GM21717 (cell line): Measurements from ENCODE around the gene UBE2D1.

Experiments used
- ATAC-seq: cut with Tn5 transposase; IDR thresholded peaks from one replicate; pipeline ENCODE4 v1.9.1; 2021; ENCODE audit warnings: mild to moderate bottlenecking, moderate library complexity; ENCODE audit not compliant: unreplicated experiment

Gene UBE2D1

DNA sequence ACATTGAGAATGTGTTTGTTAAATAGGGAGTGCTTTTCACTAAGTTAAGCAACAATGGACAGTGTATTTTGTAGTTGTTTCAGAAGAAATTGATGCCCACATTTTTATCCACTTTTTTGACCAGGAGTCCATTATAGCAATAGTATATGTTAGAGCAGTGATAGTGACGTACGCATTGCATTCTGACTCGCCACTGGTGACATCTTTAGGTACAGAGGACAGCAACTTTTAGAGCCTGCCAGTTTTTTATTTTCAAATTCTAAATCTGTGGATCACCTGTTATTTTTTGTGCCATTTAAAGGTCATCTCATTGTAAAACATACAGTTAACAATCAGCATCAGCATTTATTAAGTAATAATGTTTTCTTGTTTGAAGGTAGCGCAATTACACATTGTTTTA lies 1.4 kb downstream of the UBE2D1 start:
- no peak for ATAC-seq

DNA sequence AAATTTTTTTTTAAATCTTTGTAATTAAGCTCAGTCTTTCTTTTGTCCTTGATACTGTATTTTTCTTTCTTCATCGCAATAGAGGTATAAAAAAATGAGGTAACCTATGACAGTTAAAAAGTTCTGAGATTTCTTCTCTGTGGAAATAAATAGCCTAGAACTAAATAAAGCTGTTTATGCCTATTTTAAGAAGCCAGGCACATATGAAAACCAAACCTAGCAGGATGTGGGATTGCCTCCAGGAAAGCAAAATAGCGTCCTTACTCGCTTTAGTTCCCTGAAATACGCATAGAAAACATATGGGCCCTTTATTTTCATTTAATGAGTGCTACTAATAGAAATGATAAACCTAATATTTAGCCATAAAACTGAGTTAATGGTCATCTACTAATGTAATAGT lies 6.6 kb downstream of the UBE2D1 start:
- no peak for ATAC-seq

DNA sequence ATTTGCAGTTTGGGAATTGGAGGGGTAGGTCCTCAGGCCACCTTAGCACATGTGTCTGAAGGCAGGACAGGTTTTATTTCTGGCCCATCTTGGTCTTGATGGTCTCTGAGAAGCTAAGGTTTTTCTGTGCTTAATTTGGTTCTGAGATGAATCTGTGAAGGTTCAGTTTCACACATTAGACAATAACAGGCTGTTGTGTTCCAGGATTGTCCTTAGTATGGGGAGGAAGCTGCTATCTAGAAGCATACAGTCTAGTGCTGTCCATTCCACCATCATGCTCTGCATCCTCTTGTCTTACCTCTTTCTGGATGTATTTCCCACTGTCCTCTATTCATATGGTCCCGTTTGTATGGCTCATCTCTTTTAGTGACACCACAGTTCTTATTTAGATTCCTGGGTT lies 7.1 kb downstream of the UBE2D1 start:
- ATAC-seq, result no peak

DNA sequence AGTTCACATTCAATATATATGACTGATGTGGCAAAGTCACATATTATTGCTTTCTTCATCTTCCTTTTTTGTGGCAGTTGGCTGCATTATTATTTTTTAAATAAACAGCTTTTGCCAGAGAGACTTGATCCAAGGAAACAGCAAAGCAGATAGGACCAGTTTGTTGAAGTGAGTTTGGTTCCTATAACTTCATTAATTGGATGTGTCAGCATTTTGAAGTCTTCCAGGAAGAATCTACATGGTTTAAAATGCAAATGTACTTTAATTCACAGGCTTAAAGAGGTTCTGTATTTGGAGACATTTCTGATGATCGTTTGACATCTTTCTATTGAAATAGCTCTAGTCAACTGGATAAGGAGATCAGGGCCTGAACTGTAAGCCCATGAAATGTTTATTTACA lies 13.2 kb downstream of the UBE2D1 start:
- no peak for ATAC-seq

DNA sequence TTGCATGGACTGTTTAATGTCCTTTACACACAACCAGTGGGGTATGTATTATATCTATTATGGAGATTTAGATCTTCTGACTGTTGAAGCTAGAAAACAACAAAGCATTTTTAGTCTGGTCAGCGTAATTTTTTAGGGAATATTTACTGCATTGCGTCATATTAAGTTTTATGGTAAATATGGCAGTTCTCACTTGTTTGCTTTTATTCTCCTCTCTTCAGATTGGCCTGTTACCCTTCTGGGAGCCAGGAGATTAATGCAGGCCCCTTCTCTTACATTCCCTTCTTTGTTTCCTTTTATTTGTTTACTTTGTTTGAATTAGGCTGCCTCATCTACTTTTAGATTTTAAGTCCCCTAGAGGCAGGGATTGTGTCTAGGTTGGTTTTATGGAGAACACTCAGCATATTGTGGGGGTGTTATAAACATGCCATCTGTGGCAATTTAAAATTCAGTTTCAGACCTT lies 13.8 kb downstream of the UBE2D1 start:
- ATAC-seq, result no peak

DNA sequence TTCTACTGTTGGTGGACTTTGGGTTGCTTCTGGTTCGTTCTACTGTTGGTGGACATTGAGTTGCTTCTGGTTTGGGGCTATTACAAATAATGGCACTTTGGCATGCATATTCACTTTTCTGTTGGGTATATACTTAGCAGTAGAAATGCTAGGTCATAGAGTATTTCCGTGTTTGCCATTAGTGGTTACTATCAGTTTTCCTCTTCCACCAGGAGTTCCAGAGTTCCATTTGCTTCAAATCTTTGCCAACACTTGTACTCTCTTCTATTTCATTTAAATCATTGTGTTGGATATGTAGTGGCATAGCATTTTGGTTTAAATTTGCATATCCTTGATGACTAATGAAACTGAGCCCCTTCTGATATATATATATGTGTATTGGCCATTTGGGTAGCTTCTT lies 15.2 kb downstream of the UBE2D1 start:
- no peak for ATAC-seq

DNA sequence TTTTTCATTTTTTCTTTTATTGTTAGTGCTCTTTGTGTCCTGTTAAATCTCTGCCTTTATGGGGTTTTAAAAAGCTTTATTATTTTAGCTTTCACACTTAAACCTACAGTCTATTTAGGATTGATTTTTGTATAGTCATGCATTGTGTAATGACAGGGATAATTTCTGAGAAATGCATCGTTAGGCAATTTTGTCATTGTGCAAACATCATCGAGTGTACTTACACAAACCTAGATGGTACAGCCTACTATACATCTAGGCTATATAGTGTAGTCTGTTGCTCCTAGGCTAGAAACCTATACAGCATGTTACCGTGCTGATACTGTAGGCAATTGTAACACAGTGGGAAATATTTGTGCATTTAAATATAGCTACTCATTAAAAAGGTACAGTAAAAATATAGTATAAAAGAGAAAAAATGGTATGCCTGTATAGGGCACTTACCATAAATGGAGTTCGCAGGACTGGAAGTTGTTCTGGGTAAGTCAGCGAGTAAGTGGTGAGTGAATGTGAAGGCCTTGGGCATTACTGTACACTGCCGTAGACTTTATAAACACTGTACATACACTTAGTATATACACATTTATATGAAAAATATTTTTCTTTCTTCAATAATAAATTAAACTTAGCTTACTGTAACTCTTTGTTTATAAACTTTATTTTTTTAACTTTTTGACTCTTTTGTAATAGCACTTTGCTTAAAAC lies 16.0 kb downstream of the UBE2D1 start:
- ATAC-seq, result no peak

DNA sequence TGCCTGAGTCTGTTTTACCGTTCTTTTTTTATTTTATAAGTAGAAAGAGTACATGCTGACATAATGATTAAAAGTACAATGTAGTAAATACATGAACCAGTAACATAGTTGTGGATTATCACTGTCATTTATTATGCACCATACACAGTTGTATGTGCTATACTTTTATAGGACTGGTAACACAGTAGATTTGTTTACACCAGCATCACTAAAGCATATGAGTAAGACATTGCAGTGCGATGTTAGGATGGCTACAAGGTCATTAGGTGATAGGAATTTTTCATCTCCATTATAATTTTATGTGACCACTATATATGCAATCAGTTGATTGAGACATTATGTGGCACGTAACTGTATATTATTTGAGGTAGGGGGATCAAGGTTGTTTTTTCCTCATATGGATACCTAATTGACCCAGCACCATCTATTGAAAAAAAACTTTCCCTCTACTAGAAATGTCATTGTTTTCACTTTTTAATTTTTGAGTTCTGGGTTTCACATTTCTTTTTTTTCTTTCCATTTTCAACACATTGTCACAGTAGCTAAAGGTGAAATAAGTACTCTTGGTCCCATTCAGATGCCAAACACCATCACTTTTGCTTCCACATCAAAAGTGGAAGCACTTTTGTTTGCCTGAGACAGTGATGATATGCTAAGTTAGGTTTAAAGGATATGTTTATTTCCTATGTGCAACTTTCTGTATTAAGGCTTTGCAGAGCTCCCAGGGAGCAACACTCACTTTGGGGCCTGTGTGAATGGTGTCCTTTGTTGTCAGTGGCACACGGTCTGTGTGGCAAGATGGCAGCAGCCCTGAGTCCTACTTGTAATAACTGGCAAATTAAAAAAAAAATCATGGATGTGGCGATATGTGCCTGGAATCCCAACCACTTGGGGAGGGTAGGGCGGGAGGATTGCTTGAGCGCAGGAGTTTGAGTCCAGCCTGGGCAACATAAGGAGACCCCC lies 17.1 kb downstream of the UBE2D1 start:
- ATAC-seq, result no peak

DNA sequence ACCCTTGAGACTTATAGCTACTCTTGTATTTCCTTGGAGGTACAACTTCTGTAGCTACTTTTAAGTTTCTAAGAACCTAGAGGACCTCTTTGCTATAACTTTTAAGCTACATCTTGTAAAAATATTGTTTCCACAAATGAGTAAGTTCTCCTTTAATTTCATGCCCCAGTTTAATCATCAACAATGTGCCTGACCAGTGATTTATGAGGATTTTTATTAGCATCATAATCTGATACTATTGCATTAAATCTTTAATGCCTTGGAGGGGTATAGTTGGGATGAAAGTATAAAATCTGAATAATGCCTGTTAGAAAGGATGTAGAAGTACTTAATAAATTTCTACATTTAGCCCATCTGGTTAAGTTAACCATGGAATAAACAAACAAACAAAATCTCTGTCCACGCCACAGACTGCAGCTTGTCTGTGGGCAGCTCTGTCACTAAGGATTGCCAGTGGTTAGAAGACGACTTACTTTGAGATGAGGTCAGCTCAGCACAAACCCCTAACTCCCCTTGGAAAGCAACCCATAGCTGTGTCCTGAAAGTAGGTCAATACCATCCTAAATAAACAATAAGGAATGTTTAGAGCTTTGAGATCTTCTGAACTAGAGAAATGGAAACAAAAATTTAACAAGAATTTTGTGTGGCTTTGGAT lies 18.3 kb downstream of the UBE2D1 start:
- ATAC-seq, result no peak

DNA sequence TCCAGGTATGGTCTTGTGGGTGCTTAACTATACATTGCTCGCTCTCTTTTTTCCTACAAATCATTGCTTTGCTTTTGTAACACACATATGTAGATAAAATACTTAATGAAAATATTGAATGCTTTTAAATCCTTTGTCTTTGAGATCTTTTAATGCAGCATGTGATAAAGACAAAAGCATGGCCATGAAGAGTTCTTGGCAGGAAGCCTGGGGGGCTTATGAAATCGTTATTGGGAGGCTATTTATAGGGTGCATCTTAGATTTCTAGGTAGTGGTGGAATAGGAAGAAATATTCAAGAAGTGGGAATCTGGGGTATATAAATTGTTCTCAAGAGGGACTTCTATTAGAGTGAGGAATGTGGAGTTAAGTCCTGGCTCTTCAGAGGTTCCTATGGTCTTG lies 21.9 kb downstream of the UBE2D1 start:
- ATAC-seq, result no peak

DNA sequence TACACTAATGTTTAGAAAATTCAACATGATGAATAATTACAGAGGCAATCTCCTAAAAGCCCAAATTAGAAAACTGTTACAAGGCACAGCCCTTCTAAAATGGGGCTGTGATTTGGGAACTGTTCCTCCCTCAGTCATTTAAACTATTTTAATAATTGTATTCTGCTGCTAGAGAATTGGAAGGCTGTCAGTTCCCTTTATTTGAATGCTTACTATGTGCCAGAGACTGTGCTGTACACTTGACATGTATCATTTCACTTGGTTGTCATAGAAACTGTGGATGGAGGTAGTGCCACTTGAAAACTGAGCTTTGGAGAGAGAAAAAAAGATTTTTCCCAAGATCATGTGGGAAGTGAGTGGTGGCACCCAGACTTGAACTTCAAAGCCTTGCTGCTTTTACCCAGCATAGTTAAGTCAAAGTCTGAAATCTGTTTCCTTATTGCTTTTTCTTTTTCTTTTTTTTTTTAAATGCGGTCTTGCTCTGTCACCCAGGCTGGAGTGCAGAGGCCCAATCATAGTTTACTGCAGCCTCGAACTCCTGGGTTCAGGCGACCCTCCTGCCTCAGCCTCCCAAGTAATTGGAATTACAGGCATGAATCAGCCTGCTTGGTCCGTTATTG lies 23.6 kb downstream of the UBE2D1 start:
- no peak for ATAC-seq

DNA sequence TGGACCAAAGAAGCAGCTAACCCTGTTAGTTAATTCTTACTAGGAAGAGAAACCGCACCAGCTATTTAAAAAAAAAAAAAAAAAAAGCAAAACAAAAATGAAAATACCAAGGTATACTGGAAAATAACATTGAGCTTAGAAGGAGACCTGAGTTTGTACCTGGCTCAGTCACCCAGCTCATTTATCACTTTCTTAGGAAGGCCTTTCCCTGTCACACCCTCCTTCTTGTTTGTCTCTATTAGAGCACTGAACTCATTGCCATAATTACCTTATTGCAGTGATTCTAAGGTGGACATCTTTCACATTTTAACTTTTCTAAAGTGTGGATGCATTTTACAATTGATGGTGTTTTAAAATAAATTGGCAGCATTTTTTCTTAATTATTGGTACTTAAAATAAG lies 24.1 kb downstream of the UBE2D1 start:
- no peak for ATAC-seq

DNA sequence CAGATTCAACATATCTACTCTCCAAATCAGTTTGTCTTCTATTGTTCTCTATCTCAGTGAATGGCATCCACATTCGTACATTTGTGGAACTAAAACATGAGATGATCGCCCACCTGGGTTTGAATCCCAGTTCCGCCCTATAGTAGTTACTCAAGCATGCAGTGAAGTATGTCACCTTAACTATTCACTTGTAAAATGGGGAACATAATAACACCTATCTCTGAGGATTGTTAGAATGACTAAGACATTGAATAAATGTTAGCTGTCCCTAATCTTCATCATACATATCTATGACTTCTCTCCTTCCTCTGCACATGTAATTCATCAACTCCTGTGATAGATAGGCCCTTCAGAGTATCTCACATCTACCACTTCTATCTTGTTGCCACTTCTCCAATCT lies 24.7 kb downstream of the UBE2D1 start:
- ATAC-seq, result no peak

DNA sequence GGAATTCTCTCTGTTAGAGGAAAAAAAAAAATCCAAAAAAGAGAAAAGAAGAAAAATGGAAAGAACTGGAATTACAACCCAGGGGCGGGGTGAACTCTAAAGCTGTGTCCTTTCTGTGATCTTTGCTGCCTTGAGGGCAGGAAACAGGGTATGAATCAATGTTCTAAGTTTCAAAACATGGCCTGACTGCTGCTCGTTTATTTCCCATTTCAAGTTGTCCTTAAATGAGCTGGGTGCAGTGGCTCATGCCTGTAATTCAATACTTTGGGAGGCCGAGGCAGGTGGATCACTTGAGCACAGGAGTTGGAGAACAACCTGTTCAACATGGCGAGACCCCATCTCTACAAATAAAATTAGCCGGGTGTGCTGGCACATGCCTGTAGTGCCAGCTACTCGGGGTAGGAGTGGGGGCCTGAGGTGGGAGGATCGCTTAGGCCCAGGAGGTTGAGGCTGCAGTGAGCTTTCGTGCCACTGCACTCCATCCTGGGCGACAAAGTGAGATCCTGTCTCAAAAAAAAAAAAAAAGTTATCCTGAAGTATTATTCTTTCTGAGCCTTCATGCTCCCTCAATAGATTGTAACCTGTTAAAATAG lies 25.7 kb downstream of the UBE2D1 start:
- no peak for ATAC-seq

DNA sequence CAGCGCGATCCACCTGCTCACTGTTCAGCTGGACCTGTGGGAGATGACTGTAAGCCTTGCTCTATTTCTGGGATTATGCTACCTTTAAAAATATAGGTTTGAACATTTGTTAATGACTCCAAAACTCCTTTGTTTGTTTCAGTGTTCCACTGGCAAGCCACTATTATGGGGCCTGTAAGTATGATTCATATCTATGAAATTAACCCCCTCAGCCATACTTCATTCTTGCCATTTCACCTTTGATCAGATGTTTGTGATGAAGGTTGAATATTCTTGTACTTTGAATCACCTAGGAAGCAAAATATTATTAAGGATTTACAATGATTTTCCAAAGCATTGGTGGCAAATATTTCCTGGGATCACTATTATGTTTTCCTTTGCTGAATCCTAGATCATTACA lies 26.5 kb downstream of the UBE2D1 start:
- ATAC-seq, result no peak

DNA sequence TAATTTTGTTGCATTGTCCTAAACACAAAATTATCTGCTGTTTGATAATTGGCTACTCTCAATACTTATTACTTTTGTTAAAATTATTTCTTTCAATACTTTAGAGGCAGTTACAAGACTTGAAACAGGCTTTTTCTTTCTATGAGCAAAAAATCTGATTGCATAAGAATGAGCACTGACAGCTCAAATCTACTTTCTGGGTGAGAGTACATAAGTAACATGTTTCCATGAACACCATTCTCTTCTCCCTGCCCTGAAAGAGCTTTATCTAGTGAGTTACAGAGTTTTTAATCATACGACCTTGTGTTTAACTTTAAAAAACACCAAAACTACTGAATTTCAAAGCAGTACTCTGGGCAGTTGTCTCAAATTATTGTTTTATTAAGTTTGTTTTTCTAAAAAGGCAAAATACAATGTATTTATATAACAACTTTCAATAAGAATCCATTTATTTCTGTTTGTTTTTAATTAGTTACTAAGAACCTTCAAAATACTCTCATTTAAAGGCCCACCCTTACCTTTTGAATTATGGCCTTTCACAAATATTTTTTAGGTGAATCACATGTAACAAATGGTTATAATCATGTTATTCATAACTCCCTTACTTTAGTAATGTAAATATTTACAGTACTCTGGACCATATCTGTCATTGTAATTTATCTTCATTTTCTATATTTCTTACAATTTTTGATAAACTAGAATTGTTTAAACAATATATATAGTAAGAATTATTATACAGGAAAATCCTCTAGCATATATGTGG lies 27.4 kb downstream of the UBE2D1 start:
- no peak for ATAC-seq

DNA sequence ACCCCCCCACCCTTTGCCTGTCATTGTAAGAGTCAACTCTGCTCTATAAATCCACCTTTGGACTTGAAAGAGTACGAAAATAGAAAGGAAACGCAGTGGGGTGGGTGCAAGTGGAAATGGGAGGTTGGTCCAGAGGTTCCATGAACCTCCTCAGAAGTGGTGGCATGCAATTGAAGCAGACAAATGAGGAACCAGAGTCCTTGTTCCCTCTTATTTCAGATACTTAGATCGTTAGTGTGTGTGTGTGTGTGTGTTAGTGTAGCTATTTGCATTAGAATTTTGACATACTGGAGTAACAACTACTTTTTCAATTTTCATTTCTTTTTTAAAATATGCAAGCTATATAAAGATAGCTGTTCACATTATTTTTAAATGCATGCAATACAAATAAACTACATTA lies 32.3 kb downstream of the UBE2D1 start:
- ATAC-seq, result no peak

DNA sequence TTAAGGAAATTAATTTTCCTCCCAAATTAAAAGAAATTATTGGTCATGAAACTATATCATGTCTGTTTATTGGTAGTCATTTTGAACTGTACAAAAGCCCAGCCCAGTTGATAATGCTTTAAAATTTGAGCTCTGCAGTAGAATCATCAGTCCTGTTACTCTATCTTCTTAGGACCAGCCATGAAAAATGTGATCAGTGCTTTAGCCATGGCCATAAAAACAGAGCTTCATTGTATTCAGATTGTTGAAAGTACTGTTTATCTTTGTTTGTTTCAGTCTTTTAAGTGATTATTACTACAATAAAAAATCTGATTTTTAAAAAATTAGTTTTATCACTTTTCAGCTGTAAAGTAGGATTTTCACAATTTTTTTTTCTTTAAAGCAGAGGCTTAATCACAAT lies 36.7 kb downstream of the UBE2D1 start:
- no peak for ATAC-seq

DNA sequence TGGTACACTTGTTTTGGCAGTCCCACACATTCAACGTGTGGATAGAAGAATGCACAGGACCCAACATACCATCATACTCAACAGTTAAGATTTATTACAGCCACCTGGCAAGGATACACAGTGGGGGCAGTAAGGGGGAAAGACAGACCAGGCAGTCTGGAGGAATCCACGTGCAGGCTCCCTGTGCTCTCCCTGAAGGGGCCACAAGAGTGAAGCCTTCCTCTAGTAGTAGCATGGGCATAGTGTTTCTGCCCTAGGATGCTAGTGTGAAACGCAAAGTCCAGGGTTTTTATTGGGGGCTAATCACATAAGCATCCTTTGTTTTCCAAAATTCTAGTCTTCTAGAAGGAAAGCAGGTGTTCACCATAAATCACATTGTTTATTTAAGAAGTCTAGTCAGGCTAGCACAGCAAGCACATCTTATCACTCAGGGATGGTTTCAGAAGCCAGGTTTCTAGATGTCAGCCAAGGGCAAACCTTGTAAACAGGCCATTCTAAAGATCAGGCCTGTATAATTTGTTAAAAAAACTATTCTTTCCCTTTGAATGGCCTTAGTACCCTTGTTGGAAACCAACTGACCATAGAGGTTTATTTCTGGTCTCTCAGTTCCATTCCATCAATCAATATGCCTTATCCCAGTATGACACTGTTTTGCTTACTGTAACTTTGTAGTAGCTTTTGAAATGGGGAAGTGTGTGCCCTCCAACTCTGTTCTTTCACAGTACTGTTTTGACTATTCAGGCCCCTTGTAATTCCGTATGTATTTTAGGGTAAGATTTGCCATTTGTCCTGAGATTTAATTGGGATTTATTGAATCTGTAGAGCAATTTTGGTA lies 38.0 kb downstream of the UBE2D1 start:
- ATAC-seq, result peak; percentile 74
